Iris pigment epithelial cell (primary cell): ENCODE data around the gene TBC1D14.

Experiments
- DNase-seq: peaks from one replicate; pipeline ENCODE4 v3.0.0-alpha.2; 2011; ENCODE audit warnings: low read depth

The TBC1D14 gene

DNA sequence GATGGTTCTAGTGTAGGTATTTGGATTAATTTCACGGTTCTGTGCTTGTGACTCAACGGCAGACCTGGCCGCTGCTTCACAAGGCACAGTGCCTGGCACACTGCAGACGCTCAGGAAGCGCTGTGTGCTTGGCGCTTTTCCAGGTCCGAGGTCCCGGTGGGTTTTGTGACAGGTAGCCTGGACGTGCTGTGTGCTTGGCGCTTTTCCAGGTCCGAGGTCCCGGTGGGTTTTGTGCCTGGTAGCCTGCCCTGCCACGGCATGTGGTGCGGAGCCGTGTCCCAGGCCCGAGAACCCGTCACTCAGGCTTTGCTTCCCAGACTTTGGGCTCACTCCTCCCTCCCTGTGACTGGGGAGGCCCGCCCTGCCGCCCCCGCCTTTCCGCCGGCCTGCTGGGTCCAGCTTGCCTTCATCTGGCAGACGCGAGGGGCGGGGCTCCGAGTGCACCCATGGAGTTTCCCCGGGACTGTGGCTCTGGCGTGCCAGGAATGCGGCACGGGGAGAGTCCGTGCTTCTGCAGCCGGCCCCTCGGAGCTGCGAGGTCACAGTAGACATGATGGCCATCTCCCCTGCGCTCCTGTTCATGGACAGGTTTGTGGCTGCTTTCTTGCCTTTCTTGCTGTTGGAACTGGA, 44.2 kb downstream of the TBC1D14 start:
- DNase-seq, result peak; percentile 74

DNA sequence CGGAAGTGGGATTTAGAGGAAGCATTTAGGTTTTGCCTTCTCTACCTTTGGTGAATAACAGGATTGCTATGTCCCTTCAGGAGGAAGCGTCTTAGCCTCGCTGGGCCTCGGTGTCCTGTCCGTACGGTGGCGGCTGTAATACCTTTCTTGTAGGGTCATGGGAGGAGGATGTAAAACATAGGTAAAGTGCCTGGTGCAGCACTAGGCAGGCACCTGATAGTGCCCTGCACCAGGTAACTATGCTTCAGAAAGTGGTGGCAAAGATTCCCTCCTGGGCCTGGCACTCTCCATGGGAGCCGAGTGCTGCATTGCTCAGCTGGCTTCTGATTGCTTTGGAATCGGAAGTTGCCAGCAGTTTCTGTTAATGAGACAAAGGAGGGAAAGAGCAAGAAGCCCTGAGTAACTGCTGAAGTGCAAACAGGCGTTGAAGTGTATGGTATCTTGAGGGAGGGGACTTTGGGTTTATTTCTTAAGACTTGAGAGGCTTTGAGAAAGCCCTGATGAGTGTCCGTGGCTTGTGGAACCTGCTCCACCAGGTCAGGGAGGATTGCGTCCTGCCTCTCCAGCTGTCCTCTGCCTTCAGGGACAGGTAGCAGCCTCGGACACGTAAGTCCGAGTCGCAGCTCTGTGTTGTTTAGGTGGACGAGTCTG, 45.8 kb downstream of the TBC1D14 start:
- DNase-seq, result no peak

DNA sequence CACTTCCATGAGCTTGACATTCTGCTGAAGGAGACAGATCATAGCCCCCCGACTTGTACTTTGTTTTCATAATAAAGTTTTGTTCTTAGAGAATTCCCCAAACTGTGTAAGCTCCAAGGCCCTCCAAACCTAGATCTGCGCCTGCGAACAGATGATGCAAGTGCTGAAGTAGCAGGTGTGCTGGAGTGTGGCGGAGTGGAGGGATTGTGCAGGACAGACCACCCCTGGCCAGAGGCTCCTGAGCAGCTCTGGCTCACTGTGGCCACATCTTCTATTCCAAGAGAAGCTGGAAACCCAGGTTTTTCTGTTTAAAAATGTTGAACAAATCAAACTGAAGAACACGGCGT, 46.4 kb downstream of the TBC1D14 start:
- DNase-seq, result no peak

DNA sequence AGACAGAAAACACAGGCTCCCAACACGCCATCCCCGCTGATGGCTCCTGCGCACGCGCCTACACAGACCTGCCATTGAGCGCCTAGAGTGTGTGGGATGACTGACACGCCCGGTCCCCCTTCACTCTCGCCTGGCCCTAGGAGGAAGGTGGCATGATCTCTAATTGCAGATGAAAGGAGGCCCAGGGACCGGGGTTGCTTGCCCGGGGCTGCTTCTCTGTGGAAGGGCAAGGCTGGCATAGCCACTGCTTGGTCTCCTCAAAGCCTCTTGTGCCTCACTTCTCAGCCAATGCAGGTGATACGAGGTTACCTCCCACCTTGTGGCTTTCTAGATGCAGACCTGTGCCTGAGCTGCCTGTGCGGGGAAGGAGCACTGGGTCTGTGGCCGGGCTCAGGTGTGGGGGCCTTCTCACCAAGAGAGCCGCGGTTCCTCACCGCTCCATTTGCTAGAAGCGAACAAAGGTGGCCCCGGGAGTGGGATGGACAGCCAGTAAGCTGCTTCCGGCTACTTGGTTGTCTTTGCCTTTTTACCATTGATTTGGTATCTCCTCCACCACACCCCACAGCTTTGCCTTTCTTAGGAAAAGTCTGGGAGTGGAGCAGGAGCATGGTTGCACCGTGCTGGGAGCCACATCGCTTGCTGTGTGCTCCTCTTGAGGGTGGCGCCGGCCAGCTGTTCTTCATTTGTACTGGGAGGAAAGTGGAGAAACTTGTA, 47.0 kb downstream of the TBC1D14 start:
- no peak for DNase-seq

DNA sequence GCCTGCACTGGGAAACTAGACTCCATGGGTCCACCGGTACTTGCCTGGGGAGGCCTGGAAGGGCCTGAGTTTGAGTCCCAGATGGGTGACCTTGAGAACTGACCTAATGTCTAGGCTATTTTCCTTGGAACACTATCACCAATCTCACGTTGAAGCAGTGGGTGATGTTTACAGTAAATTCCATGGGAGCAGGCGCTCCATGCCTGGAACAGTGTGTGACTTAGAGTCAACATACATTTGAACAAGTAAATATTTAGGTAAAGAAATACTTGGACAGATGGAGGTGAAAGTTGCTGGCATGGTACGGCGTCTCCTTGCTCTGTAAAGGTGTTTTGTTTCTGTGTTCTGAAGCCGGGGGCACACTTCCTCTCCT, 47.5 kb downstream of the TBC1D14 start:
- no peak for DNase-seq

DNA sequence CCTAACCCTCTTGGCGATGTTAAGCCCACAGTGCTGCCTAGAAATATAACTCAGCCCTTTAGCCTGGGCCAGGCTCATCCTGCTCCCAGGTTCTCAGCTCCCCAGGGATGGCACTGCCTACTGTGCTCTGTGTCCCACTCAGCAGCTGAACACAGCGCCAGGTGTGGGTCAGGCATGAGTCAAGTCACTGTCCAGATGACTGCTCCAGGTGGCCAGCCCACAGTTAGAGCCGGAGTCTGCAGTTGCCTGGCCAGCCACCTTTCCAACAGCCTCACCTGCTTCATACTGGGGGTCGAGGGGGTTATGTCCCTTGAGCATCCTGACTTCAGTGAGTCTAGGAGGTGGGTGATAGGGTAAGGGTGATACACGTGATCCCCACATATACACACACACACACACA, 48.4 kb downstream of the TBC1D14 start:
- no peak for DNase-seq

DNA sequence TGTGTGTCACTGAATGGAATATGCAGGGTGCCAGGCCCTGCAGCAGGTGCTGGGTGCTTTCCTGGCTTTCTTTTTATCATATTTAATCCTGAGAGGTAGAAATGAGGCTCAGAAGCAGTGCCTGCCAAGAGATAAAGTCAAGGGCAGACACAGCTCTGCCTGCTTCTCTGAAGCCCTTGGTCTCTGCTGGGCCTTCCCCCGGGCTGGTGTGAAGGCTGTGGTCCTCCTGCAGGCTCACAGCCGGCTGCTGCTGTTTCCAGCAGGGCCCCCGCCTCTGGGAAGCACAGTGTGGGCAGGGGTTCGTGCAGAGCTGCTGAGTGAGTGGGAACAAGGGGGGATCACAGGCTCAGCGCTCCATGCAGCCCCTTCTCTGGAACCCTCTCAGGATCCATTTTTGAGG, 49.6 kb downstream of the TBC1D14 start:
- DNase-seq, result no peak

DNA sequence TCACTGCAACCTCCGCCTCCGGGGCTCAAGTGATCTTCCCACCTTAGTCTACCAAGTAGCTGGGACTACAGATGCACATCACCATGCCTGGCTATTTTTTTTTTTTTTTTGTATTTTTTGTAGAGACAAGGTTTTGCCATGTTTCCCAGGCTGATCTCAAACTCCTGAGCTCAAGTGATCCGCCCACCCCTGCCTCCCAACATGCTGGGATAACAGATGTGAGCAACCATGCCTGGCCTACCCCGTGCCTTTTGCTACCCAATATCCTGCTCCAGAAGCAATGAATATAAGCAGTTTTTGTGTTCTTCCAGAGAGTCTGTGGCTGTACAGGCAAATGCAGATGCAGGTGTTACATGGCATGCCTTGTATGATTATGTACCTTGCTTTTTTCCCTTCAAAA, 50.5 kb downstream of the TBC1D14 start:
- no peak for DNase-seq

DNA sequence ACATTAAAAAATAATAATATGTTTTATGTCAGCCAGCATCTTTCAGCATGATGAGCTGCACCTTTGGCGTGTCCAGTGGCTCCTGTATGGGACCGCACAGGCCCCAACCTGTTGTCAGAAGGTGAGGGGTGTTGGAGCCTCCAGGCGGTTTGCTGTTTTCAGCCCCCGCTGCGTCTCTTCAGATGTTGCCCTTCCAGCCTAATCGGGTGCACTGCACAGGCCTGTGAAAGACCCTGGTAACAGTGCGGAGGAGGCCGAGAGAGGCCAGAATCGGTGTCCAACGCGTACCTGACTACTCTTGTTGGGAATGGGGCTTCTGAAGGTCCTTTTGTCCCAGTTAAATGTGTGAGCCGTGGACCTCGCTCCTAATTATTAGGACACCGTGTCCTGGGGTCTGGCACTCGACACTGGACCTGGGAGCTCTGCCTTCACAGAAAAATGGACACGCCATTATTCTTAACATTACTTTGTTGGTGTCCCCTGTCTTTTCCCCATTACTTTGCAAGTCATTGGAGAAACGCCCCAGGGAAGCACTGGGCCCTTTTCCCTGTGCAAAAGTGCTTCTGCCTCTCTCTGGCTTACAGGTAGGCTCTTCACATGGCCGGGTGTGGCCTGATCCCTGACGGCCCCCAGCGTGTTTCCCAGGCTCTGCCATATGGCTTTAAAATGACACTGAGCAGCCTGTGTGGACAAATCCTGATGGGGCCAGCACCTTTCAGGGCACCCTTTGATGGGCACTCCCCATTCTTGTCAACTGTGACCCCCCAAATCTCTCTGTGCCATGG, 51.2 kb downstream of the TBC1D14 start:
- DNase-seq, result no peak

DNA sequence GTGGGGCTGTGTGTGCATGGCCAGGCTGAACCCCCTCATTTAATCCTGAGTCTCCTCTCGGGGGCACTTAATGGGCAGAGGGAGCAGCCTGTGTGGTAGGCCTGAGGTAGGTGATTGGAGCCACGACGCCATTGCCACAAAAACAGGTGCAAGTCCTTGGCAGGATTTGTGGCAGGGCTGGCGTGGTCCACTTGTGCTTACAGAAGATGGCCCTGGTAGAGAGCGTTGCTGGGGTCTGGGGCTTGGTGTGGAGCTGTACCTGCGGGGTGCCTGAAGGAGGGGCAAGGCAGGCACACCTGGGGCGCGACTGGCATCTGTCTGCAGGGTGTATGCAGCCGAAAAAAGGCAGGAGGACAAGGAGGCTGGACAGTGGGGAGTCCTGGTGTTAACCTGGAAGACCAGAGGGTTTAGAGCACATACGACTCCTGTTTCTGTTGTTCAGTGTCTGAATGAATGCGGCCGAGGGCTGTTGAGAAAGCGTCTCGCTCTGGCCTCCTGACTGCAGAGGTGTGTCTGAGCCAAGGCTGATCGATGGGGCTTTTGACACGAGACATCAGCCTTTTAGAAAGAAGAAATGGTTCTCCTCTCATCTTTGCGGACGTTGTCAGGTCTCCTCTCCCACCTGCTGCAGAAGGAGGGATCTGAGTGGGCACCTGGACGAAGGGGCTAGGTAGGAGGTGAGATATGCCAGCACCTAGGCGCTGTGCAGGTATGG, 52.0 kb downstream of the TBC1D14 start:
- no peak for DNase-seq

DNA sequence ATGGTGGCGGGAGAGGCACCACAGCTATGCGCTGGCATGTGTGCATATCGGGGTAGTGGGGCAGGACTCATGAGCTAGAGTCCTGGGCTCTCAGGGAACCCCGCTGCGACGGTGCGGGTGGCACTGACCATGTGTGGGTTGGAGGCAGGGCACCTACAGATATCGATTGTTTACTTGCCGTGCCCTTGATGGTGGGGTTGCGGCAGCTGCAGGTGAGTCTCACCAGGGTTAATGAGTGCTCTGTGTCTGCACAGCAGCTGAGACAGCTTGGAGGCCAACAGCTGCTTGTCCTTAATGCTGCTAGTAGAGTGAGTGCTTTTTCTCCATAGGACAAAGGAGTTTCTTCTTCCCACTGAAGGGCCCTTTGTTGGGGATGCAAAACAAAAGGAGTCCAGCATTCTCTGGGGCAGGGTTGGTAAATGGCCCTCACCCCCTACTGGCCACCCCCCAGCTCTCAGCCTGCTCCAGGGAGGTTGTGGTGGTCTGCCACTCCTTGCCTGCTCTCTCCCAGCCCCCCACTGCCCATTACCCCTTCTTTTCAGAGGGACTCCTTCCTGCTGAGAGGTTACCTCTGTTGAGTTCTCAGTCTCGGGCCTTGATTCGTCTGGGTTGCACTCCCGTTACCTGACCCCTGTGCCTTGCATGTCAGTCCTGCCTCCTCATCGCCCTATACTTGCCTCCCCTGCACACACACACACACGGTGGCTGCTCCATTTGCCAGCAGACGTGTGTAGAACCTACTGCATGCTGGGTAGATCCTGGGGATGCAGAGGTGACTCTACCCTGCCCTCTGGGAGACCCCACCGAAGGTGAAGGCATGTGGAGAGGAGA, 52.8 kb downstream of the TBC1D14 start:
- no peak for DNase-seq

DNA sequence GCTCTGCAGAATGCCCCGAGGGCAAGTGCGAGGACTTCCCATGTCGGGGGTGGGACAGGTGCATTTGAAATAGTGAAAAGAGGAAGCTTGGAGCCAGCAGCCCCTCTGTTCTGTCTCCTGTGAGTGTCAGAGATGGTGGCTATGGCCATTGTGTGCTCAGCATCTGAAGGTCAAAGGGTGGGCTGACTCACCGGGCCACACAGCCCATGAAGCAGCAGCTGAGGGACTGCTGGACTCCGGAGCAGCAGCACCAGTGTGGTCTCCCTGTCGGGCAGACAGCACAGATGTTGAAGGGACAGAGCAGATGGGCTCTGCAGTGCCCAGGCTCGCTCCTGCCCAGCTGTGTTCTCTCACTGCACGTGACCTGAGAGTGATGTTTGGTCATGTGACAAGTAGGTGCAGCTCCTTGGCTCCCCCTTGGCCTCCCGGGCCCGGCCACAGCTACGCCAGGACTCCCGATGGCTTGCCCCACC, 53.5 kb downstream of the TBC1D14 start:
- DNase-seq, result no peak

DNA sequence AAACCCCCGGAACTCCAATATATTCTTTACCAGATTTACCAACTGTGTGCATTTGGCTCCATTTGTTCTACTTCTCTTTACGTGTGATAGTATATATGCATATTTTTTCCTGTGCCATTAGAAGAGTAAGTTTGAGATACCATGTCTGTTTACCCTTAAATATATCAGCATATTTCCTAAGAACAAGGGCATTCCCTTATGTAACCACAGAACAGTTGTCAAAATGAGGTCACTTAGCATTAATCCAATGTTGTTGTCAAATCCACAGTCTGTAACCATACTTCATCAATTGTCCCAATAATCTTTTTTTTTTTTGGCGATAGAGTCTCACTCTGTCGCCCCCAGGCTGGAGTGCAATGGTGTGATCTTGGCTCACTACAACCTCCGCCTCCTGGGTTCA, 55.2 kb downstream of the TBC1D14 start:
- DNase-seq, result peak; percentile 9

DNA sequence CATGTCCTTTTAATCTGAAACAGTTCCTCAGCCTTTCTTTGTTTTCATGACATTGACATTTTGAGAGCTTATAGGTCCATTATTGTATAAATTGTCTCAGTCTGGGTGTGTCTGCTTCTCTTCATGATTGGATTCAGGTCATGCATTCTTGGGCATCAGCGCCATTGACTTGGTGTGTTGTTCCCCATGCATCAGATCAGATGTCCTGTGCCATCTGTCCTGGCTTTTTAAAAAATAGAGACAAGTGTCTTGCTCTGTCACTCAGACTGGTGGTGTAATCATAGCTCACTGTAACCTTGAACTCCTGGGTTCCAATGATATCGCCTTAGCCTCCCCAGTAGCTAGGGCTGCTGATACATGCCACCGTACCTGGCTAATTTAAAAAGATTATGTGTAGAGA, 55.7 kb downstream of the TBC1D14 start:
- no peak for DNase-seq

DNA sequence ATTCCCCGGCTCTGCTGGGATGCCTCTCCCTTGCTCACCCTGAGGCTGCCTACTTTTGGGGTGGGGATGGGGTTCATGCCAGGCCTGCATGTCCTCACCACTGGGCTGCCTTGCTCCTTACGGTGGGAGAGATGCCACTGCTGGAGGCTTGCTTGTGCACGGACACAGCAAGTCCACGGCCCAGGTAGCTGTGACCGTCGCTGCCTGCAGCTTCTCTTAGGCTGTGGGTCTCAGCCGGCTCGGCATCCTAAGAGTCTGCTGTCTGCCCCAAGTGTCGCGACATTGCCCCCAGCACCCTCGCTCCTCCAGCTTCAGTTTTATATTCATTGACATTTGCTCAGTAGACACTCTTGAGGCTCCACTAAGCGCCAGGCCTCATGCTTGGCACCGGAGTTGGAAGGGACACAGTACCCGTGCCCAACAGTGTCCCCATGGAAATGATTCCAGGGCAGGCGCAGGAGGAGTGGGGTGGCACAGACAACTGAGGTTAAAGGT, 58.3 kb downstream of the TBC1D14 start:
- DNase-seq, result no peak

DNA sequence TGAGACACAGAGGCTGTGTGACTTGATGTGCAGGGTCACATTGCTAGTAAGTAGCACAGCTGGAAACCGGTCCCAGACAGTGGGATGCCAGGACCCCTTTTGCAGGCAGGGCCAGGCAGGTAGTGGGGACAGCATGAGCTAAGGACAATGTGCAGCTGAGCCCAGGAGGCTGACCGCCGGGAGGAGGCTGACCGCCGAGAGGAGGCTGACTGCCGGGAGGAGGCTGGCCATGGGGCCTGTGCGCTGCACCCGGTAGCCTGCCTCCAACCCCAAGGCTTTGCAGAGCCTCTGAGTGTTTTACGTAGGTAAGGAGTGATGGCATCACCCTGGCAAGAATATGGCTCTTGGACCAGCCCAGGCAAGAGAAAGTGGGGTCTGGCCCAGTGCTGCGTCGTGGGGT, 58.9 kb downstream of the TBC1D14 start:
- DNase-seq, result no peak

DNA sequence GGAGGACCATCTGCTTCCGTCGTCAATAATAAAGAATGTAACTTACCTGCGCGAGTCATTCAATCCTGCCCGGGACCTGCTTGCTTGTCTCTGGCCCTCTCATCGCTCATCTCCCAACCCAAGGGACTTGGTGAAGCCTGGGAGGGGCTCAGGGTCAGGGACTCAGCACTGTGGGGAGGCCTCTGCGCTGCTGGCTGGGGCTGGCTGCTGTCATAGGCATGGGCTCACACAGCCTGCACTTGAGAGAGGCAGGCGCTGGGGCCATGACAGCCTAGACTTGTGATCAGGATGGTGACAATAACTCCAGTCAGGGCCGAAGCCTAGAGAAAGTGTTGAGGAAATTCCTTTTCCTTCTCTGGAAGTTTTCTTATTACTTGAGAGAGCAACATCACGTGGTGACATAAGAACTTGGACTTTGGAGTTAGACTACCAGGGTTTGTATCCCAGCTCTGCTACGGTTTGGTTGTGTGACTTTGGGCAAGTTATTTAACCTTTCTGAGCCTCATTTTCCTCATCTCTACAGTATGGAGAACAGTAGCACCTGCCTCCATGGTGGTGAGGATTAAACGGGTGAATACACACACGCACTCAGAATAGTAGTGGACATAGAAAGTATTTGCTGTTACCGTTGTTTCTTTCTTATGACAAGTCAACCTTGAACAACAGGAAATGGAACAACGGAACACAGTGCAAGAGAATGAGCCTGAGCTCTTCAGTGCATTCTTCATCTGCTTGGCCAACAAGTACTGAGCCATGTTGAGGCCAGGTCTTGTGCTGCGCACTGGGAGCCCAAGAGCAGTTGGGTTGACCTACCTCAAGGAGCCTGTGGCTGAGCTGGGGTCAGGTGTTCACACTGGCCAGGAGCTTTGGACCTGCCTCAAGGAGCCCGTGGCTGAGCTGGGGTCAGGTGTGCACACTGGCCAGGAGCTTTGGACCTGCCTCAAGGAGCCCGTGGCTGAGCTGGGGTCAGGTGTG, 60.5 kb downstream of the TBC1D14 start:
- DNase-seq, result no peak

DNA sequence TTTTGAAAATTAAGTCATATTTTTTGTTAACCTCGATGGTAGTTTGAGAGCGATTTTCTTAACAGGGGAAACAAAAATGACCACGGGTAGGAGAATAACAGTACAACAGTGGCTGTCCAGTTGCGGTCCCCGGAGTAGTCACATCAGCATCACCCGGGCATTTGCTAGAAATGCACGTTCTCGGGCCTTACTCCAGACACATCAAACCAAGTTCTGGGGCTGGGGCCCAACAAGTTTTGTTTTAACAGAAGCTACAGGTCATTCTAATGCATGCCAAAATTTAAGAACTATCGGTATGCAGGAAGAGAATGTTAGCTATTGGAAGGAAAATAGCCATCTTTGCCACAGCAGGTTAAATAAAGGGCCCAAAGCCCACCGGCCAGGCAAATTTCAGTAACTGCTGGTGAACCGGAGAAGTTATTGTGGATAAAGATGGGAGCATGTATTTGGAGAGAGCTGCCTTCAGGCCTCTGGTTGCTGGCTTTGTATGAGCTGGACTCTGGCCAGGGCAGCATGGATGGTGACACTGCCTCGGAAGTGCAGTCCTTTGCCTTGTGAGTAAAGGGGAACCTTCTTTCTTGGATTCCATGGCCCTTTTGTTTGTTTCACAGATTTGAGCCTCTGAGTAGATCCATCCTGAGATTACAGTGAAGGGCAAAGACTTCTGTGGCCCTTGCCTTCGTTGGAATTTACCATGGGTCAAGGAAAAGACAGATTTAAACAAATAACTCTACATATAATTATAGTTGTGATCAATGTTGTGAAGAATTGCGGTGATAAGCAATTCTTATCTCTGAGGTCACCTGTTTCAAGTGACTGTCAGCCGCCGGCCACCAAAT, 62.1 kb downstream of the TBC1D14 start:
- DNase-seq, result no peak

DNA sequence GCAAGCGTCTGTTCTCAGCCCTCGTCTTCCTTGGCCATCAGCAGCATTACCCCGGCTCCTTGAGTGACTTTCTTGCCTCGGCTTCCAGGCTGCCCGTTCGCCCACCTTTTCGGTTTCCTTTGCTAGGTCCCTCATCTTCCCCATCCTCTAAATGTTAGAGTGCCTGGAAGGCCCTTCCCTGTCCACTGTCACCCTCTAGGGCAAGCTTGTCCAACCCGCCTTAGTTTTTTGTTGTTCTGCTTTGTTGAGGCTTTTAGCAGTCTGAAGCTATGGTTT, 62.7 kb downstream of the TBC1D14 start:
- no peak for DNase-seq
